ENCODE measurements around the gene CD163.

- TF ChIP-seq CREB1 (IDR thresholded peaks at IDR 0.05; ENCODE audit: low read depth) (no peak), NFIC (IDR thresholded peaks at IDR 0.05) (no peak), YY1 (IDR thresholded peaks at IDR 0.05; ENCODE audit: low read depth) (no peak), MAX (IDR thresholded peaks at IDR 0.05) (no peak), TEAD4 (IDR thresholded peaks at IDR 0.05) (no peak), REST (IDR thresholded peaks at IDR 0.05; ENCODE audit: low read depth) (no peak), EGR1 (IDR thresholded peaks at IDR 0.05) (no peak), EP300 (IDR thresholded peaks at IDR 0.05; ENCODE audit: borderline replicate concordance) (no peak)
Measured at GRCh38 chr12:7483343-7483742, 20.2 kb downstream of the CD163 start.
